HG02571 (cell line): ENCODE measurements around the gene TLX1.

Source experiments
- ATAC-seq: cut with Tn5 transposase; IDR thresholded peaks from one replicate; pipeline ENCODE4 v1.9.1; 2021; ENCODE audit warnings: mild to moderate bottlenecking, moderate library complexity; ENCODE audit not compliant: unreplicated experiment

TLX1 gene

GRCh38 chr10:101130984-101131961 lies at the start of gene TLX1:
TSS of gene TLX1 (plus strand) at chr10:101131300. CDS start at chr10:101131542, 242 bp downstream.
- ATAC-seq, result no peak

GRCh38 chr10:101085846-101086245 lies 45.3 kb upstream of the TLX1 start:
- ATAC-seq, result no peak

- no peak for ATAC-seq
These were observed 43.7 kb upstream of the TLX1 start for GRCh38 chr10:101087376-101087775.

GRCh38 chr10:101087965-101088364 lies 43.1 kb upstream of the TLX1 start:
- ATAC-seq, result no peak

GRCh38 chr10:101089520-101090299 lies 41.4 kb upstream of the TLX1 start:
- ATAC-seq, result no peak

GRCh38 chr10:101090597-101090996 lies 40.5 kb upstream of the TLX1 start:
- no peak for ATAC-seq

- no peak for ATAC-seq
These were observed 39.4 kb upstream of the TLX1 start for GRCh38 chr10:101091546-101092290.

- no peak for ATAC-seq
These were observed 38.2 kb upstream of the TLX1 start for GRCh38 chr10:101092881-101093354.

GRCh38 chr10:101094121-101094879 lies 36.8 kb upstream of the TLX1 start:
- ATAC-seq, result no peak

- ATAC-seq, result no peak
These were observed 36.1 kb upstream of the TLX1 start for GRCh38 chr10:101095004-101095403.

GRCh38 chr10:101095550-101096213 lies 35.4 kb upstream of the TLX1 start:
- no peak for ATAC-seq

GRCh38 chr10:101096378-101096777 lies 34.7 kb upstream of the TLX1 start:
- no peak for ATAC-seq

GRCh38 chr10:101097881-101098280 lies 33.2 kb upstream of the TLX1 start:
- ATAC-seq, result no peak

GRCh38 chr10:101099901-101100300 lies 31.2 kb upstream of the TLX1 start:
- ATAC-seq, result no peak

GRCh38 chr10:101101372-101101881 lies 29.7 kb upstream of the TLX1 start:
- ATAC-seq, result no peak

- no peak for ATAC-seq
These were observed 27.7 kb upstream of the TLX1 start for GRCh38 chr10:101103430-101103829.

- ATAC-seq, result no peak
These were observed 24.7 kb upstream of the TLX1 start for GRCh38 chr10:101106351-101106750.

- no peak for ATAC-seq
These were observed 23.3 kb upstream of the TLX1 start for GRCh38 chr10:101107771-101108170.

- ATAC-seq, result no peak
These were observed 20.1 kb upstream of the TLX1 start for GRCh38 chr10:101110856-101111523.
